GM12892 (cell line): Measurements from ENCODE around the gene LIN37.

ENCODE experiments used
- DNase-seq: peaks from one replicate; pipeline ENCODE4 v3.0.0; 2011; ENCODE audit not compliant: insufficient read length
- FAIRE-seq: peaks from 2 replicates; lab custom pipeline; 2011; peaks lifted over from hg19 to GRCh38; lab: Jason Lieb, UNC
- POLR2A ChIP-seq: IDR thresholded peaks from 2 replicates; pipeline ENCODE4 v1.6.1; 2011; ENCODE audit warnings: low read depth, low read length, control low read depth
- POLR2AphosphoS5 ChIP-seq: IDR thresholded peaks from 2 replicates; pipeline ENCODE4 v1.6.1; 2011; ENCODE audit warnings: low read depth, low read length, control low read depth
- TAF1 ChIP-seq: IDR thresholded peaks from 2 replicates; pipeline ENCODE4 v1.6.1; 2011; ENCODE audit warnings: low read depth, mild to moderate bottlenecking, control low read depth, low read length, borderline replicate concordance

Gene LIN37

GRCh38 chr19:35752746-35753350 is 4.5 kb downstream of the LIN37 start:
- FAIRE-seq, result no peak
- TF ChIP-seq POLR2A (no peak), POLR2AphosphoS5 (no peak), TAF1 (no peak)
- no peak for DNase-seq

GRCh38 chr19:35753634-35754369 is 5.4 kb downstream of the LIN37 start:
- no peak for TF ChIP-seq POLR2A
- no peak for TF ChIP-seq POLR2AphosphoS5
- no peak for TF ChIP-seq TAF1
- no peak for DNase-seq
- no peak for FAIRE-seq

GRCh38 chr19:35754370-35755130 is 6.2 kb downstream of the LIN37 start:
- no peak for FAIRE-seq
- TF ChIP-seq POLR2A (no peak), POLR2AphosphoS5 (no peak), TAF1 (no peak)
- no peak for DNase-seq

GRCh38 chr19:35755131-35755549 is 6.8 kb downstream of the LIN37 start:
- TF ChIP-seq POLR2A, result no peak
- TF ChIP-seq TAF1, result no peak
- TF ChIP-seq POLR2AphosphoS5, result no peak
- FAIRE-seq (no peak), DNase-seq (no peak)

- DNase-seq, result no peak
- TF ChIP-seq POLR2AphosphoS5, result no peak
- TF ChIP-seq POLR2A, result no peak
- TF ChIP-seq TAF1, result no peak
- no peak for FAIRE-seq
Observed at GRCh38 chr19:35755550-35756376, 7.4 kb downstream of the LIN37 start.

GRCh38 chr19:35756377-35757230 is 8.2 kb downstream of the LIN37 start, which contains the start of gene HSPB6:
TSS of gene HSPB6 (minus strand) at chr19:35757029. CDS start at chr19:35757008, 21 bp downstream.
- DNase-seq (no peak), FAIRE-seq (no peak)
- no peak for TF ChIP-seq POLR2AphosphoS5

- TF ChIP-seq TAF1, result no peak
- FAIRE-seq (no peak), DNase-seq (no peak)
Observed at GRCh38 chr19:35757231-35757748, 8.9 kb downstream of the LIN37 start.

- TF ChIP-seq TAF1 (no peak), POLR2AphosphoS5 (peak; percentile 89), POLR2A (peak; percentile 83)
- DNase-seq (peak; percentile 98), FAIRE-seq (peak; percentile 92)
Observed at GRCh38 chr19:35757749-35758608, 9.6 kb downstream of the LIN37 start, which contains the start of gene PROSER3. TSS of gene PROSER3 (plus strand) at chr19:35758176. CDS start at chr19:35758216, 40 bp downstream.

- TF ChIP-seq POLR2AphosphoS5 (no peak), POLR2A (no peak), TAF1 (no peak)
- no peak for FAIRE-seq
Observed at GRCh38 chr19:35759697-35760096, 11.3 kb downstream of the LIN37 start.

GRCh38 chr19:35760711-35761349 is 12.5 kb downstream of the LIN37 start:
- DNase-seq (no peak), FAIRE-seq (no peak)
- TF ChIP-seq POLR2A (no peak), TAF1 (no peak), POLR2AphosphoS5 (no peak)

More at GRCh38 chr19:35759697-35760096, 11.3 kb downstream of the LIN37 start:
- DNase-seq, result no peak
